Measurements from ENCODE around the gene TSNAXIP1.

DNA sequence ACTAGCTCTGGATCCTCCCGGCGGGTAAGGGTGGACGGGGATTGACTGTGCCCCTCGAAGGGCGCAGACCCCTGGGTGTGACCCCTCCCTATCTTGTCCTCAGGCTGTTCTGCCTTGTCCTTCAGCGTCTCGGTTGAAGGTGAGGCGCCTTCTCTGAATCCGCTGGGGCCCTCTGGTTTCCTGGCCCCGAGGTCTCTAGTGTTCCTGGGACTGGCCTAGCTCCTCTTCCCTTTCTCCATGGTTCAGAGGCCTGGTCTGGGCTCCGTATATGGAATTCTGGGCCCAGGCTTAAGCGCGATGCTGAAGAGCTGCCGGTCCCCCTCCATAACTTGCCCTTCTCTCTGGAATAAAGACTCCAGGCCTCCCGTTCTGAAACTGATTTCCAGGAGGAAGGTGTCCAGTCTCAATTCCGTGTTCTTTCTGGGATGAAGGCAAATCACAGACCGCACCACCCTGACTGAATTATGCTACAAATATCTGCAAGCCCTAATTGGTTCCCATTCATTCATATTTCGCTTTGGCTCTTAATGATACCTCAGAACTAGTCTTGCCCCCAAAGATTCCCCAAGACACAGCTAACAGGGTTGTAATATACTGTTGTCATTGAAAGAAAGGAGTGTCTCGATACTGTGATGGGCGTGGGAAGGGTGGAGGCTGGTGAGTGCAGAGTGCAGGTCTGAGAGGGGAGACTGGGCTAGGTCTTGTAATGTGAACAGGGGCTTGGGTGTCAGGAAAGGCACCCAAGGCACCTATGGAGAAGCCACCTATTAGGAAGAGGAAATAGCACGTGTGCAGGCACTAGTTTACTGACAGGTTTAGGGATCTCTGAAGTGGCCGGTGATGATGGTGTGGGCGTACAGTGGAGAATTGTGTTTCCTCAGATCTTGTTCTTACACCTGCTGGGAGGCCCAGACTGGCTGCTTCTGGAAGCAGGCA lies 67.0 kb downstream of the TSNAXIP1 start:
- TF ChIP-seq CTCF (IDR thresholded peaks at IDR 0.05) (no peak), EP300 (IDR thresholded peaks at IDR 0.05) (no peak)
